Caki2 (cell line): ENCODE results near the gene TMEM129. TPM values are rescaled to one million over a fixed set of nuclear protein-coding genes. Genes with fewer than 3 reads are reported as not detected.
A peak's percentile ranks its signal among the peaks of the same experiment; 100 is the strongest.
"Not testable (repeated sequence)": the region's sequence is repeated elsewhere in the genome, so short reads cannot be mapped to it uniquely, and the experiment has no call there.

Experiments used
- DNase-seq: peaks from one replicate; pipeline ENCODE4 v3.0.0-alpha.2; 2015; ENCODE audit warnings: low read depth
- in situ Hi-C: cut with HindIII; loops from 2 replicates; pipeline ENCODE4 v1.10.0; 2016; ENCODE audit warnings: low sequenced_read_pairs, low pct_unique_long_range_greater_than_20kb, mixed read lengths
- total RNA-seq: library from RNA; depleted of rRNA; stranded (reverse); fragments of >200 nt; shearing (Covaris generic); gene quantifications from 2 replicates; pipeline ENCODE4 v1.2.3, GENCODE V29; 2014; ENCODE audit warnings: low replicate concordance

The TMEM129 gene
- total RNA-seq, 1 experiment from 2014 or later = 52.7 TPM

DNA sequence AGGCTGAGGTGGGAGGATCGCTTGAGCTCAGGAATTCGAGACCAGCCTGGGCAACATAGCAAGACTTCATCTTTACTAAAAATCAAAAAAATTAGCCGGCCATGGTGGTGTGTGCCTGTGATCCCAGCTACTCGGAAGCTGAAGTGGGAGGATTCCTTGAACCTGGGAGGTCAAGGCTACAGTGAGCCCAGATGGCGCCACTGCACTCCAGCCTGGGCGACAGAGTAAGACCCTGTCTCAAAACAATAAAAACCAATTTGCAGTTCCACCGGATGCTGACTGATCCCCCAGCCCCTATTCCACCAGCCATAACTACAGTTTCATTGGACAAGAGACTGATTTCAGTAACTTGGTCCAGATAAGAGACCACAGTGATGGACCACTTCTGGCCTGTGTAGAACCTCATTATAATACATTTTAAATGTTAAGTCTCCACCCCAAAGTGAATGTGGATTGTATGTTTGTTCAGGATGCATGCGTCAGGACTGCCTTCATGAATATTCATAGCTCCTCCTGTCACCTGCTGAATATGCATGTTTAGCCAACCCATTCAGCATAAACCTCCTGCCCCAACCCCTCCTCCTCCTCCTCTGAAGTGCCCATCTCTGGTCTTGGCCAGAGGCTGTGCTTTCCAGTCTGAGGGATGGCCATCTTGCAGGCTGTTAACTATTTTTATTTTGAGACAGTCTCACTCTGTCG is 6.7 kb downstream of the TMEM129 start:
- in situ Hi-C loops = no loop called here
- peak; percentile 41 for DNase-seq

DNA sequence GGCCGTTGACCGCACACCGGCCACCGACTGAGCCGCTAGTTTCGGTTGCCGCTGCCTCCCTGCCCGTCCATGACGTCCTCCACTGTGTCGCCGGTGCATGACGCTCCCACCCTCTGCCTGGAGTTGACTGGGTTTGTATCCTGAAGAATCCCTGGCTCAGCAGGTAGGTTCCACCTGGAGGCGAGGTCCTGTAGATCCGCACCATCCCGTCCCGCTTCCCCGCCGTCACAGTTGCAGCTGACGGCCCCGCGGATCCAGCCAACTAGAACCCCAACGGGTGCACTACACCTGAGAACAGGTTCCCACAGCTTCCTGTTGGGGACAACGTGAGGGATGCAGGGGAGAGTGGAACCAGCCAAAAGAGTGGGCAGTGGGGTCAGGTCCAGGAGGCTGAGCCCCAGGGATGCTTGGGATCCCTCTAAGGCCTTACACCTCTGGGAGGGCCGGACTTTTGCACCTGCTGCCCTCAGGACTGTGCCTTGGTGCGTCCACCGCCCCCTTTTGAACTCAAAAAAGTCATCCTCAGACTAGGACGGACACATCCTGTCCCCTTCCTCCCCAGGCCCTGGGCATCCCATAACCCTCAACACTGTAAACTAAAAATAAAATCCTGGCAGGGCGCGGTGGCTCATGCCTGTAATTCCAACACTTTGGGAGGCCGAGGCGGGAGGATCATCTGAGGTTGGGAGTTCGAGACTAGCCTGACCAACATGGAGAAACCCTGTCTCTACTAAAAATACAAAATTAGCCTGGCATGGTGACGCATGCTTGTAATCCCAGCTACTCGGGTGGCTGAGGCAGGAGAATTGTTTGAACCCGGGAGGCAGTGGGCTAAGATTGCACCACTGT is 7.9 kb downstream of the TMEM129 start:
- DNase-seq = no peak
- in situ Hi-C loops = no loop called here

- DNase-seq = peak; percentile 94
- in situ Hi-C loops = no loop called here
These were observed 8.7 kb downstream of the TMEM129 start, which contains the start of gene SLBP for GRCh38 chr4:1712216-1713002. Gene SLBP (minus strand): TSS chr4:1712319. CDS start chr4:1712188, 131 bp downstream.

- DNase-seq = peak; percentile 32
- in situ Hi-C loops = no loop called here
These were observed 9.4 kb downstream of the TMEM129 start for GRCh38 chr4:1711571-1712215.

DNA sequence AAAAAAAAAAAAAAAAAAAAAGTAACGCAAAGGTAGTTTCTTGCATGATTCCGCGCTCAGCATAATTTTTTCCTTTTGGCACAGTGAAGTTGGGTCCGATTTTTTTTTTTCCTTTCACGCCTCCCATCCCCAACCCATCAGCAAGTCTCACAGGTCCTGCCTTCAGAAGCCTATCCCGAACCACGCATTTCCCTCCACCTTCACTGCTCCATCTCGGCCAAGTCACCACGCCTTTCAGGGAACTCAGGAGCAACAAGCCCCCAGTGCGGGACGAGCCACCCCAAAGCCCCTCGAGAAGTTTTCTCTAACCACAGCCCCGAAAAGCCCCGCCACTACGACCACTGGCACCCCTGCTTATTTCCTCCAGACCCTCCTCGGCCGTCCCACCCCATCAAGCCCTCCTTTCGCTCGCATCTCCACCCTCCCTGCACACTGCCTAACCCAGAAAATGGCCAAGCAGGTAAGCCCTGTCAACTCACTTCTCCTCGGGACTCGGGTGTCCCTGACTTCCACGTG is 10.0 kb downstream of the TMEM129 start:
- in situ Hi-C loops = no loop called here
- DNase-seq = no peak

DNA sequence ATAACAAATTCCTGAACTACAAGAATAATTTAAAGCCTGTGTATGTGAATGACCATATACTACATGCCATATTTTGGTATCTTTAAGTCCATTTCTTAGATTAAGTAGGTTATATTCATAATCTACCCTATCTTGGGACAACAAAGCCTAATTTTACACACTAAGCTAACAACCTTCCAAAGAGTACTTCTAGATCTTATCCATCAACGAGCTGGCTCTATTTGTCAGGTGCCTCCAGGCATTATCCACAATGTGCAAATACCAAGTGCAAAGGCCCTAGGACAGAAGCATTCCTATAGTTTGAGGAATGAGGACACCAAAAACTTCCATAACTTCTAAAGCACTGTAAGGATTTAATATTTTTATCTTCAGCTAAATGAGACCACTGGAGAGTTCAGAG is 12.5 kb downstream of the TMEM129 start:
- in situ Hi-C loops = no loop called here
- no peak for DNase-seq

- DNase-seq = no peak
- in situ Hi-C loops = no loop called here
These were observed 14.8 kb downstream of the TMEM129 start for GRCh38 chr4:1706358-1706757.

GRCh38 chr4:1705732-1706131 is 15.4 kb downstream of the TMEM129 start:
- in situ Hi-C loops = no loop called here

DNA sequence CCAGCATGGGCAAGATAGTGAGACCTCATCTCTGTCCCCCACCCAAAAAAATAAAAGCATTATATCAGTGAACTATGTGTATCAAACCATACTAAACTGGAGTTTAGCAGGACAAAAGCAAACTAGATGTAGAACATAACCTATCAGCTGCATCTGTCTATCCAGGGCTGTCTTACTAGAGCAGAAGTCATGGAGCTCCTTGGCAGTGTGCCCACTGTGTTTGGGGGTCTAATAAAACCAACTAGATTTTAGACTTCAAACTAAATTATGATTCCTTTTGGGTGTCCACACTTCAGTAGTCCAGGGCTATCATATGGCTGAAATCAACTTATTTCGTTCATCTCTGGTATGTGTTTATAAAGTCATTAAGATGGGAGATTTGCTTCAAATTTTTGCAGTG is 17.3 kb downstream of the TMEM129 start:
- in situ Hi-C loops = no loop called here
- DNase-seq = no peak

More at GRCh38 chr4:1705732-1706131, 15.4 kb downstream of the TMEM129 start:
- no peak for DNase-seq

GRCh38 chr4:1701671-1702070 is 19.5 kb downstream of the TMEM129 start:
- DNase-seq, in situ Hi-C loops: not testable (repeated sequence)

DNA sequence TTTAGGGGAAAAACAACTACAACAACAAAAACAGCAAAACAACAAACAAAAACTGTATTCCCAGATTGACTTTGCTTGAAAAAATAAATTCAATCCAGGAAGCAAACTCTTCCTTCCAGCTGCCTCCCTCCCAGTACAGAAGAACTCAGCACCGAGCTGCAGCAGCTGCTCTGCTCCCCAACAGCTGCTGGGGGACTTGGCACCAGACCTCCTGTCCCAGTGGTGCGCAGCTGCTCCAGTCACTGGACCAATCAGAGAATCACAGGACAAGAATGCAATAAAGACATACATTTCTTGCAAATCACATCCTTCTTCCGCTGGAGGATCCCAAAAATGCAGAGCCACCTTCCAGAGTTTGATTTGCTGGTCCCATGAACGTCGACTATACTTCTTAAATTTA is 25.2 kb downstream of the TMEM129 start:
- no peak for DNase-seq
- in situ Hi-C loops = no loop called here

- peak; percentile 60 for DNase-seq
- in situ Hi-C loops = no loop called here
These were observed 27.8 kb downstream of the TMEM129 start for GRCh38 chr4:1693131-1693896.

GRCh38 chr4:1691737-1692373 is 29.3 kb downstream of the TMEM129 start:
- in situ Hi-C loops = no loop called here
- no peak for DNase-seq

GRCh38 chr4:1690698-1691097 is 30.4 kb downstream of the TMEM129 start:
- no peak for DNase-seq
- in situ Hi-C loops = no loop called here

GRCh38 chr4:1686440-1687036 is 34.6 kb downstream of the TMEM129 start:
- in situ Hi-C loops = no loop called here

DNA sequence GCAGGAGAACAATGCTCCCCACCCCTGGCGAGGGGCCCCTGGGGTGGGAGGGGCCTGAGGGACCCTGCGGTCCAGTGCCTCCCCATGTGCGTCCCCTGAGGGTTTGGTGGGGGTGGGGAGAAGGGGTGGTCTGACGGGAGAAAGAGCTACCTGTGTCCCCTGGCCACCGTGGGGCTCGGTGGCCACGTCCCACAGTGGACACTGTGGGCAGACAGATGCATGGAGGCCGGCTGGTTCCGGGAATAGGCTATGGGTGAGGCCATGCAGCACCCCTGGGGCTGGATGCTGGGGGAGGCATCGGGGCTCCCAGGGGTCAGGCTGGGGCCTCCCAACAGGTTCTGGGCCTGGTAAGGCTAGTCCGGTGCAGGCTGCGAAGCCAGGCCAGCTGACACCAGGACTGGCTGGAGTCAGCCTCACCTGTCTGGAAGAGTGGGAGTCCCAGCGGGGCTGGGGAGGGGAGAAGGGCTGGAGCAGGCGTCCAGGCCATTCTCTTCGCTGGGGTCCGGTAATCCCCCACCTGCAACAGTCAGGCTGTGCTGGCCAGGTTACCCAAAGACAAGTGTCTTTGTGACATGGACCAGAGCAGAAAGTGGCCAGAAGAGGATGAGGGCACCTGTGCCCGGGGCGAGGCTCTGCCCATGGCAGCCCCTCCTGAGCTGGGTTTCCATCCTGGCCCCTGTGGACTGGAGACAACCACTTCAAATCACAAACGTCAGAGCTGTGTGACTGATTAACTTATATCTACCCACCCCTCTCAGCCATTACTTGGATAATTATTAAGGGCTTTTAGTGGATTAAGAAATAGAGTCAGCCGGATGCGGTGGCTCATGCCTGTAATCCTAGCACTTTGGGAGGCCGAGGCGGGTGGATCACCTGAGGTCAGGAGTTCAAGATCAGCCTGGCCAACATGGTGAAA is 35.6 kb downstream of the TMEM129 start:
- in situ Hi-C loops = no loop called here
- peak; percentile 74 for DNase-seq

More at GRCh38 chr4:1686440-1687036, 34.6 kb downstream of the TMEM129 start:
- DNase-seq = no peak
